Endometrium (tissue), 2 donors: ENCODE measurements around the gene MBD5.

ENCODE experiments used
- FAIRE-seq: peaks from 2 replicates; lab custom pipeline; 2012; peaks lifted over from hg19 to GRCh38; lab: Jason Lieb, UNC
- donor health status: control.
- donor health status: control.

The MBD5 gene

DNA sequence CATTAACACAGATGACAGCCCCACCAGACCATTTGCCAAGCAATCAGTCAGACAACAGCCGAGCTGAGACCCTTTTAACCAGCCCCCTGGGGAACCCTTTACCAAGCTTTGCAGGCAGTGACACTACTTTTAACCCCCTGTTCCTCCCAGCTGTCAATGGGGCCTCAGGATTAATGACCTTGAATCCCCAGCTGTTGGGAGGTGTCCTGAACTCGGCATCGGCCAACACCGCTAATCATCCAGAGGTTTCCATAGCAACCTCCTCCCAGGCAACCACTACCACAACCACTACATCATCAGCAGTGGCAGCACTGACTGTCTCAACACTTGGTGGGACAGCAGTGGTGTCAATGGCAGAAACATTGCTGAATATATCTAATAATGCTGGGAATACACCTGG, 462.8 kb downstream of the MBD5 start:
- no peak for FAIRE-seq

DNA sequence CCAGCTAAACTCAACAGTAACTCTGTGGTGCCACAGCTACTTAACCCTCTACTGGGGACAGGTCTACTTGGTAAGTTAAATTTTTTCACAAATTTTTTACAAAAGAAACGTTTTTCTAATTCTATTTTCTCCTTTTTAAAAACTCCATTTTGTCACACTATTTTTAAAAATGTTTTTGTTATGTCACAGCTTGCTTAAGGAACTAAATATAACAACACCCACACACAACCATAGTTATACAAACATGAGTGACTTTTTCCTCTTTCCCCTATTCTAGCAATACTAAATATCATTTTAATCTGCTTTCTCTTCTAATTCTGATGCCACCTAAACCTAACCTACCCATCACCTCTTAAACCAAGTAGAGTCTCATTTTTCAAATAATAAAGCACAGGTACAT, 463.2 kb downstream of the MBD5 start:
- FAIRE-seq, result no peak

DNA sequence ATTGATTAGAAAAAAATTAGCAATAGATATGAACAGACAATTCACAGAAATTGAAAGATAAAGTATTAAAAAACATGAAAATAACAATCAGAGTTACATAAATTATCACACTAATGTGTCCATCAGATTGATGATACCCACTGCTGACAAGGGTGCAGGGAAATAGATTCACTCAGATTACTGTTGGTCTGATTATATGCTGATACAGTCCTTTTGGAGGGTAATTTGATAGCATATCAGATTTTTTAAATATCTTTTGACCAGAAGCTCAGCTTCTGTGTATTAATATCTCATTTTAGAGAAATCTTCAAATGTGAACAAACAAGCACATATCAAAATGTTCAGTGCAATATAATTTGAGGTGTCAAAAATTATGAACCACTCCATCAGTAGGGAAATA, 465.8 kb downstream of the MBD5 start:
- no peak for FAIRE-seq

DNA sequence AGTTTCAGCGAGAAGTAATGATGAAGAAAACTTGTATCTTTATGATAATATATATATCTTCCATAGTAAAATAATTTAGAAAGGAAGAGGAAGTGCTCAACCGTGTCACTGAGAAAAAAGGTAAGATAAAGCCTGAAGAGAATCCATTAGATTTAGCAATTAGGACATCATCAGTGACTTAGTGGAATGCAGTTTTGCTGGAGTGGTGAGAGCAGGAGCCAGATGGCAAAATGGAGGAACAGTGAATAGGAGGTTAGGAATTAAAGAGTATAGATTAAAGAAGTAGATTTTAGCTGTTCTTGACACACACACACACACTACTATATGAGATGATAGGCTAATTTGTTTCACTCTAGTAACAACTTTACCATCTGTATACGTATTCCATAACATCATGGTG, 466.5 kb downstream of the MBD5 start:
- no peak for FAIRE-seq

DNA sequence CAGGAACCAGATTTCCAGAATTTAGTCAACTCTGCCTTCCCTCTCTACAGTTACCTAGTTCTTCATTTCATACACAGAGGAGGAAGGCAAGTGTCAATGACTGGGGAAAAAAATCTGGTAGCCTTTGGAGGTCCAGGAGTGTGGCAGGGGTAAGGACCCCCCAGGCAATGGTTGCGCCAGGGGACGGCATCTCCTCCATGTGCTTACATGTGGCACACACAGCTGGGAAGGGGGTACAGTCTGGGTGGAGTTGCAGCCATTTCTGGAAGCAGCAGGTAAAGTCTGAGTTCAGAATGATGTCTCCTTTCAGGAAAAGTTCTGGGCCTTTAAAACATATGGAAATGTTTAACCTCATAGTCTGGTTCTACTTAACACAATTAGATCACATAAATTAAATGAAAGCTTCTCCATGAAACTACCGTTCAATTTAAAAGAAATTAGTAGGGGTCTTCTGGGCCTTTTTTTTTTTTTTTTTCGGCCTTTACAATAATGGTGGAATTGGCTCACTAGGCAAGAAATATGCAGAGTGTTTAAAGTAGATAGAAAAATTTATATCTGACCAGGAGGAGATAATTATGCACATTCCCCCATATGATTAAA, 470.0 kb downstream of the MBD5 start:
- no peak for FAIRE-seq

DNA sequence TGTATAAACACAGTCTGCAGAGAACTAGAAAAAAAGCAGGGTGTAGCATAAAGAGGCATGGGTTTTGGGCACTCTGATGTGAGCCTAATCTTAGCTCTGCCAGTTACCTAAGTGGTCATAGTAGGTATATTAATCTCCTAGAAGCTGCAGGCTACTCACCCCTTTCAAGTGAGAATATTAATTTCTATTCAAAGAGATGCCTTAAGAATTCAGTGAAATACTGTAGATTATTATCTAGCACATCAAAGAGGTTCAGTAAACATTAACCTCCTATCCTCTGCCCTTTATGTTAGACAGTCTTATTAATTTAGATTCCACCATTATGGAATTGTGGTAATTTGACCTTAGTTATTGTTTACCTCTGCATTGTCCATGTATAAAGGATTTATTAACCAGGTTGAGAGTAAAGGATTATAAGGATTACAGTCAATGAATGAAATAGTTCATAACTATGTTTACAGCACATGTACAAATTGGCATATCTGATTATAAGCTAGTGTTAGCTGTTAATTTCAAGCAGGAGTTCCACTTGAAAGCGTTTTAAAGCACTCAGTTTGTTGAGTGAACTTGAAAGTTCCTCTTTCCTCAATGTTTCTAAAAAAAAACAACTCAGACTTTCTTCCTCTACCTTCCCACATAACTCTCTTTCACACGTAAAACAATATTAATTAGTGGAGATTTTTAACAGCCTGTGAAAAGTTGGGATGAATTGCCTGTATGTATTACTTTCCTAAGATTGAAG, 473.1 kb downstream of the MBD5 start:
- no peak for FAIRE-seq

DNA sequence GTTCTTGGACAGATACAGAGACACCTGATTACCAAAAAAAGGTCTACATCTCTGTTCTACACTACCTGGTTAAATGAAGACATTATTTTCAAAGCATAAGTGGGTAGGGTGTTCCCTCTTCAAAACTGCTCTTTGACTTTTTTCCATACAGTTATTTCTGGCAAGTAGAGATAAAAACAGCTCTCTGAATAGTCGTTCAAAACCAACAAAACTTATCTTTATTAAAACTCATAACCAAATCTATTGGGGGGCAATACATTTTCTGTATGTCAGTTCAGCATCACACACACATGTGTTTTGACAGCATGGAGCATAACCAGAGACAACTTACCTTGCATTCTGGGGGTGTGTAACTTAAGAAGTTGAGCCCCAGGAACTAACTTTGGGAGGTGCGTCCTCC, 474.7 kb downstream of the MBD5 start:
- FAIRE-seq, result no peak

DNA sequence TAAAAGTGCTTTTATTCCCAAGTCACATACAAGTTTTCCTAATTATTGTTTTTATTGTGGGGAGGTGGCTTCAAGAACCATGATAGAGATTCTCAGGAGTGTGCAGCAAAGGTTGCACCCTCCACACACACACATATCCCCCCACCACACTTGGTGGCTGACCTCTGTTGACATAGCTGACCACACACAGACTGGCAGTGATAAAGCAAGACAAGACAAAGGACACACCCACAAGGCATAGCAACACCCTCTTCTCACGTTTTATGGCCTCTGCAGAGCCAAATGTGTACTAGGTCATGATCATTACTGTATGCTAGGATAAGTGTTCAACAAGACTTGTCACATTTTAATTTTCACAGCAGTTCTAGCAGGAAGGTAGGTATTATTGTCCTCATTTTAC, 480.7 kb downstream of the MBD5 start:
- no peak for FAIRE-seq

DNA sequence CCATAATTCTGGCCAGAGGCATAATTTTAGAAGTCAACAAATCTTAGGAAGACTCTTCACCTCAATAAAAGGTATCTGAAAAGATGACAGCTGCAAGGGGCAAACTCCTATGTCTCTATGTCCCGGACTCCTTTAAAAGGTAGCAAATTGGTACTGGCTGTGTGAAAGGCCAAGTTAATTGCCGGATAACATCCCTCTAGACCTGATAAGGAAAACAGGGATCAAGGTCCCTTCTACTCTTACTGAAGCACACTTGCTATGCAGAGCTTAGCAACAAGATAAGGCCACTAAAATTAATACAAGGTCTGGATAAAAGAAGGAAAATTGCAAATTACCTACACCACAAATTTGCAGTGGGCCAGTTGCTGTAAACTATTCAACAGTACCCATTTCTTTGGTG, 482.6 kb downstream of the MBD5 start:
- no peak for FAIRE-seq

DNA sequence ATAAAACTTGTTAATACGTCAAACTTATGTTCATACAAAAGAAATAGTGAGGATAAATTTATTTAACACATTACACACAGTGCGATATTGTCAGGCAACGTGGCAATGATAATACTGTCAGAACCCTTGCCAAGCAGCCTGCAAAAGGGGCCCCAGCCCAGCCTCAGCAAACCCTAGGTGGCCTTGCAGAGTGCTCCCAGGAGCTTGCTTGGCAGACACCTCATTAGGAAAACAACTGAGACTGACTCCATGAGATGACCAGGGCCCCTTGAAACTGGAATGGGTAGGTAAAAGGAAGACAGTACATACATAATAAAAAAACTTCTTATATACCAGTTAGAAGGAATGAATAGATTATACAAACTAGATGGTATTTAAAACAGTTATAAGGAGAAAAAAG, 487.1 kb downstream of the MBD5 start:
- FAIRE-seq, result no peak

DNA sequence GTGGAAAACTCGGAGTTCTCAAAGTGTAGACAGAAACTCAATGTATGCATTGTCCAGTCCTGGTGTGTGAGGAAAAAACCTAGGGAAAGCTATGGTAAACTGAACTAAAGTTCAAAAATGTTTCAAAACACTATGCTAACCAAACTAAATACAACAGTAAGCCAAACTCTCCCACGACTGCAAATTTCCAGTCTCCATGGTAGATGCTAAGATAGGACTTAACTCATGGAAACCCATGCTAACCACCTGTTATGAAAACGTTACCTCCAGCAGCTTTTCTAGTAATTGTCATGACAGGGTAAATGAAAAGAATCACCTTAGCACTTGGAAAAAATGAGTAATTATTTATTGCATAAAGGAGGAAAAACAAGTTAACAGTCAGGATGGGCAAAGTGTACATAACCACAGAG, 488.0 kb downstream of the MBD5 start:
- FAIRE-seq, result no peak

DNA sequence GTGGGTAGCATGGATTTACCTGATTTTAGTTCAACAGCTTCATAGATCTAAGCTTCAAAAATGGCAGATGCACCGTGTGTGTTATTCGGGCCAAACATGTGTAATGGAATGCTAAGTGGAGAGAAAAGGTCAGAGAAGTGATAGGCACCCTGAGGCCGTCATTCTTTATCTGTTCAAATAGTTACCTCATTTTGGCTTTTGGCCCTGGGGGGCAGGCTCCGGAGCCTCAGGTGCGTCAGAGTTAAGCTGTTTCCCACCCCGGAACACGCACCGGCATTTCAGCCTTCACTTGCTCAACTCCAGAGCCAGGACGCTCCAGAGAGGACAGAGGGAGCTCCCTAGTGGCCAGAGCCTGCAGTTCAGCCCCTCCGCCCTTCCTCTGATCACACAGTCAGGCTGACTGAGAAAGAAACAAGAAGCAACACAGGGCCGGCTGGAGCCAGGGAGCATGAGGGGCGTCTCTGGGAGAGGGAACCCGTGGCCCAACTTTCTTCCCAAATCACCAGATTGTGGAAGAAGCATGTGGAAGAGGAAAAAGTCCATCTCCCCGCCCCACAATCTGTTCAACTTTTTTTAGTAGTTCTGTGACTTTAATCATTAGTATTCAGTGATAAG, 488.5 kb downstream of the MBD5 start:
- no peak for FAIRE-seq

DNA sequence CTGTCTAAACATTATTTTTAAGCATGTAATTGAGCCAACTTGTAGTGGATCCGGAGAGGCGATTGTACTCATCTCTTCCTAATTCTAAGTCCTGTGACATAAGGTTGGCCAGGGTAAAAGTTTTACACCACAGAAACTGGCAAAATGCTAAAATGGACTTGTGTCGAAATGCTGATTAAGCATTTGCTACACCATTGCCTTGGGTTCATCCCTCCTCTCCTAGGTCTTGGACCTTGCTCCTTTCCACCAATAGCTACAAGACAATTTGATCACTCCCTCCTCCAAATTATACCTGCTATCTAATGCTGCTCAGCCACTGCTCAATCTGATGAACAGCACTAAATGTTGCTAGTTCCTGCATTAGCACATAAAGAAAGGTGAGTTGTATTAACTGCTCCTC, 491.0 kb downstream of the MBD5 start:
- no peak for FAIRE-seq

DNA sequence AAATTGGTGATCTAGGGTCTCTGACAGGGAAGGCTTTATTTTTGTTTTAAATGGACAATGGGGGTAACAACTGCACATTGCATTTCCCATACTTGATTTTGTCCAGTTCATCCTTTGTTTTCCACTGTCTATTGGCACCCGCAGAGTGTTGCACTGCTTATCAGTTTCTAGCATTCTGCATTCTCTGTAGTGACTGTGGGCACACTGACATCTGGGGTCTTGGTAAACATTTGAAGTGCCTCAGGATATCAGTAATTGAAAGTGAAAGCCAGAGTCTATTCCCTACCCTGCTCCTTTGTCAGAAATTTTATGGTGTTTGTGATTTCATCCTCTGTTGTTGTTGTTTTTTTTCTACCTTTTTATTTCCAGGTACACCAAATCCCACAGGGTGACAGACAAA, 491.6 kb downstream of the MBD5 start:
- FAIRE-seq, result no peak

DNA sequence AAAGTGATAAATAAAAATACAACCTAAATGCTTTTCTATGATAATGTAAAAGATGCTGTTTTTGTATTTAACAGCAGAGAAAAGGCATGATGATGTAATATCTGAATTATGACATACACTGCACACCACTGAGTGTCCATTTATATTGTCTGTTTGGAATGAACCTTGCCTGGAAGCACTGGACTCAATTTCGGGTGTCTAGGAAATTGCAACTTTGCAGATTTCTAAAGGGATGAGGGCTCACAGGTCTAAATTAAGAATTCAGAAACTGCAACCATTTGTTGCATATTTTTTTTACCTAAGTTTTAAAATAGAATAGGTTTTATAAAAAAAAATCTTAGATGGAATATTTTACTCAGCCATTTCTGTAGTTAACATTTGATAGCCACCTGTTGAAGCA, 492.5 kb downstream of the MBD5 start:
- FAIRE-seq, result no peak

DNA sequence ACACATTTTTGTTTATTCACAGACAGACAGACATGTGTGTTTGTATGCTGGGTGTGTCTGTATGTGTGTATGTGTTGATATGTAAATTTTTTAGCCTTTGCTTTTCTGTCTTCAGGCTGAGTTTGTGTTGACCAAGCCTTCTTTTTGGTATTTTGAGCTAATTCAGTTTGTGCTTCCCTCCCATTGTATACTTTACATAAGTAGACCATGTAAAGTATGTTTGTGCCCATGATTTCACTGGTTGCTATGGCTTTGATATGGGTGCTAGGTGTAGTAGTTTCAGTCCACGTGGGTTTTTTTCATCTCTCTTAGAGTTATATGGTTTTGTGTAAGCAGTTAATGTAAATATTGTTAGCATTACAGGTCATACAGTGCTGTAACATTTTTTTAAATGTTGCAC, 494.2 kb downstream of the MBD5 start:
- FAIRE-seq, result no peak

DNA sequence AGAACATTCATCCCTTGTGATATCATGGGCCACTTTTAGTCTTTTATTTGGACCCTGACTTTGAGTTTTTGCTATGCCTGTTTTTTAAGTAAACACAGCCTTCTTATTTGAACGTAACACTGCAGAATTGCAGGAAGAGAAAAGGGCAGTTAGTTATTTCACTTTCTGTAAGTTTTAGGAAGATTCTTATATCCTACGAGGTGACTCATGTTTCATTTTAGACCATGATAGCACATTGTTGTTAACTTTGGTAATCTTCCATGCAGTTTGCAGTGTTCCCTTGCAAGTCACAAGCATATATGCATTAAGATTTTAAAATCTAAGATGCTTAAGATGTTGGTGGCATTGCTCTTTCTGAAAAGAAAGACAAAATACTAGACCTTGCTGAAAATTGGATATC, 495.1 kb downstream of the MBD5 start:
- FAIRE-seq, result no peak

DNA sequence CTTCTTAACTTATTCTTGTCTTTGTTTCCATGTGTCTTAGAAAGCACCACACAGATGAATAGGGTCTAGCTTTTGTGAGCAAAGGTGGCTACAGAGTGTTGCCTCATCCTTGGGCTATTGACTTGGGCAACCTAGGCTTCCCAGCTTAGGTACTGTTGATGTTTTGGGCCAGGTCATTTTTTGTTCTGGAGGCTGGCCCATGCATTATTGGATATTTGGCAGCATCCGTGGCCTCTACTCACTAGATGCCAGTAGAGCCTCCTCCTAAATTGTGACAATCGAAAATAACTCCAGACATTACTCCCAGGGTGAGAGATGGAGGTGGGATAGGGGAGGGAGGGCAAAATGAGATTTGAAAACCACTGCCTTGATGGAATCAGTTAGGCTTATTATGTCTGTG, 496.4 kb downstream of the MBD5 start:
- FAIRE-seq, result no peak

DNA sequence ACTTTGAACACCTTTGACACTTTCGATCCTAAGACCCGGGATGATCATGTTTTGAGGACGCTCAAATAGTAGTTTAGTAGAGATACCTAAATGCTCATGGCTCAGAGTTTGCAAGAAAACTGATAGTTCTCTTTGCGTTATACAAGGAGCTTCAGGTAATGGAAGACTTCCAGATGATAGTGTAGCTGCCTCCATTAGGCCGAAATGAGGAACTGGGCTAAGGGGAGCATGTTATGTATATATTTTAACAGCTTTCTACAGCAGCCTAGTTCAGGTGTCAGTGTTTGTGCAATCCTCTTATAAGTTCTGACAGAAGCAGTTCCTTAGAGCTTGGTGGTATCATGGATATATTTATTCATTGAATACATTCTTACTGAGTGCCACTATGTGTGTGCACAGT, 496.9 kb downstream of the MBD5 start:
- no peak for FAIRE-seq

DNA sequence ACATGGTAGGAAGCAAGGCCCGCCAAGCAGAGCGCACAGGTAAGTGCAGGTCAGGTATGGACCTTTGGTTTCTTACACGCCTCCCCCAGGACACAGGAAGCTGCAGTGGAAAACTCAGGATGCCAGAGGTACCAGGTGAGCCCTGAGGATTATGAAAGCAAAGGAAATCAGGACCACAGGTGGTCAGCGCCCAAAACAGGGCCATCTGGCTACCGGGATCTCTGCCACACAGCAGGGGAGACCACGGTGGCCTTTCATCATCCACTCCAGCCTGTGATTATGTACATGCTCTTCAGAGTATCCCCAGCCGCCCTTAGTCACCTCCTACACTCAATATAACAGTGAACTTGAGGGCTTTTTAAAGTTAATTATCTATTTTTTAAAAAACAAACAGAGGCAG, 498.1 kb downstream of the MBD5 start:
- no peak for FAIRE-seq

DNA sequence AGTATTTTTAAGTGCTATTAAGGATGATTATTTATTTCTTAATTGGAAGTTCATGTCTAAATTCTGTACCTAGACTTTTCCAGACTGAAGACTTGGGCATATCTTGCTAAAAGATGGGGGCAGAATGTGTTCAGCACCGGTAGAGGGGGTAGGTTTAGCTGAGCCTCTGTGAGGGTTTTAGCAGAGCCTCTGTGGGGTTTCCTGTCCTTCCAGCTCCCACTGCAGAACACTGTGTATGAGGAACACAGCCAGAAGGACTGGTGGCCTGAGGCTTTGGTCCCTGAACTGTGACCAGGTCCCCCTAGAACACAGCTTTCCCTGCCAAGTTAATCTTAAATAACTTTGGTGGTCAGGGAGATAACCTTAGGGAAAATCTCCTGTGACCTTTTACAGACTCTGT, 500.3 kb downstream of the MBD5 start:
- no peak for FAIRE-seq

DNA sequence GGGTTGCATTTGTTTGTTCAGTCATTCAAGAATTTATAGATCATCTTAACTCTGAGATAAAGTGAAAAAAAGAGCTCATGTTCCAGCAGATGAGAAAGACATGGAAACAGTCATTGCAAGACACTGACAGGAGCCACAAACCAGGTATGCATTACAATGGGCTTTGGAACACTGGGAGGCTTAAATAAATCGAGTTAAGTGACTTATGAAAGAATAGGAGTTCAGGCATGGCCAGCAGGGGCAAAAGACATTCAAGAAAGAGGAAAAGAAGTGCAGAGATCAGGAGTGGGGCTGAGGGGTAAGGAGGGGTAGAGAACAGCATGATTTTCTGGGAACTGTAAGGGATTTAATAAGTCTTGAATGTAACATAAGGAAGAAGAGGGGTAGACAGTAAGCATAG, 502.4 kb downstream of the MBD5 start:
- FAIRE-seq, result no peak

DNA sequence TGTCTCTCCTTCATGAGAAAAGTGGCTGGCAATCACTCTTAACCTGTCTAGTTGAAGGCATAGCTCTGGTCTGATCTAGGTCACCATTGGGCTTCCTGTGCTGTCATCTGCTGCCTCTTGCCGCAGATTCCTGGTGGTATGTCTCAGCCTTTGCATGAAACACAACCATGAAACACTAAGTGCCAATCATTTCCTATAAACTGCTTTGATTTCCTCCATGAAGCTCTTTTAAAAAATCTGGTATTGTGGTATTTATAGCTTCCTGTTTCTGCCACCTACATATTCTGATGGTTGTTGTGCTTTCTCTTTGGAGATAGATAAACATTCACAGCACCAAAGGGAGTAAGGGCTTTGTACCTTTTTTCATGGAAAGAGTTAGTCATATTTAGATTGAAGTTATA, 503.6 kb downstream of the MBD5 start:
- FAIRE-seq, result no peak

DNA sequence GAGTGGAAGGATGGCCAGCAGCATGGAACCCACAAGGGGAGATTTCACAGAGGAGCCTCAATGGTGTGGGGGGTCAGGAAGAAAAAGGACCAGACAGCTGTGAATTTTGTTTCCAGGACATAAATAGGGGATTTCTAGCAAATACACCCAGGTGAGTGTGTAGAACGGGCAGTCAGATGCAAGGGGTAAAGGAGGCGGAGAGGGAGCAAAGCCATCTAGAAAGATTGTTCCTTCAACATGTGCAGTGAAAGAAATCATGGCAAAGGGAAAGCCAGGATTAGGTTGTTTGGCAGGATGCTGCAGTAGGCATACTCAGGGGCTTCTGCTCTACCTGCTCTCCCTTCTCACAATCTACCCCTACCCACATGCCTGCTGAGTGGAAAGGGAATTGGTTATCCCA, 504.2 kb downstream of the MBD5 start:
- FAIRE-seq, result no peak
